HG03045 (cell line): ENCODE results near the gene SESN3.
"Not testable (repeated sequence)": the region's sequence is repeated elsewhere in the genome, so short reads cannot be mapped to it uniquely, and the experiment has no call there.

Experiments used
- ATAC-seq: cut with Tn5 transposase; IDR thresholded peaks from one replicate; pipeline ENCODE4 v1.9.1; 2021; ENCODE audit warnings: mild to moderate bottlenecking, moderate library complexity; ENCODE audit not compliant: unreplicated experiment

Gene SESN3

GRCh38 chr11:95222817-95223216 is 8.2 kb downstream of the SESN3 start:
- ATAC-seq, result no peak

GRCh38 chr11:95219599-95219998 is 11.4 kb downstream of the SESN3 start:
- ATAC-seq, result no peak

- no peak for ATAC-seq
Measured at GRCh38 chr11:95218149-95218548, 12.9 kb downstream of the SESN3 start.

GRCh38 chr11:95212609-95213008 is 18.4 kb downstream of the SESN3 start:
- ATAC-seq, result no peak

GRCh38 chr11:95209535-95209934 is 21.5 kb downstream of the SESN3 start:
- ATAC-seq, result not testable (repeated sequence)

GRCh38 chr11:95200781-95201457 is 30.1 kb downstream of the SESN3 start:
- ATAC-seq, result no peak

- no peak for ATAC-seq
Measured at GRCh38 chr11:95195831-95196230, 35.2 kb downstream of the SESN3 start.

GRCh38 chr11:95193541-95193940 is 37.5 kb downstream of the SESN3 start:
- no peak for ATAC-seq

GRCh38 chr11:95192717-95193116 is 38.3 kb downstream of the SESN3 start:
- no peak for ATAC-seq

- no peak for ATAC-seq
Measured at GRCh38 chr11:95187723-95188122, 43.3 kb downstream of the SESN3 start.

GRCh38 chr11:95182397-95182796 is 48.6 kb downstream of the SESN3 start:
- ATAC-seq, result no peak

- no peak for ATAC-seq
Measured at GRCh38 chr11:95175818-95176380, 55.1 kb downstream of the SESN3 start.

GRCh38 chr11:95170294-95170693 is 60.7 kb downstream of the SESN3 start:
- ATAC-seq, result no peak

- ATAC-seq, result no peak
Measured at GRCh38 chr11:95166781-95167180, 64.2 kb downstream of the SESN3 start.

GRCh38 chr11:95165638-95166037 is 65.4 kb downstream of the SESN3 start:
- no peak for ATAC-seq

GRCh38 chr11:95163106-95163505 is 67.9 kb downstream of the SESN3 start:
- ATAC-seq, result no peak

GRCh38 chr11:95161248-95161647 is 69.8 kb downstream of the SESN3 start:
- no peak for ATAC-seq

- no peak for ATAC-seq
Measured at GRCh38 chr11:95157824-95158223, 73.2 kb downstream of the SESN3 start.

- ATAC-seq, result no peak
Measured at GRCh38 chr11:95156916-95157541, 74.0 kb downstream of the SESN3 start.

- ATAC-seq, result no peak
Measured at GRCh38 chr11:95156133-95156721, 74.8 kb downstream of the SESN3 start.

GRCh38 chr11:95155385-95155784 is 75.6 kb downstream of the SESN3 start:
- no peak for ATAC-seq

GRCh38 chr11:95154514-95154913 is 76.5 kb downstream of the SESN3 start:
- ATAC-seq, result no peak
